CD4-positive, alpha-beta T cell treated with Interleukin-4 for 4 hours (primary cell): ENCODE data around the gene ZNF616.
A peak's percentile ranks its signal among the peaks of the same experiment; 100 is the strongest.
"Not testable (repeated sequence)": the region's sequence is repeated elsewhere in the genome, so short reads cannot be mapped to it uniquely, and the experiment has no call there.

ENCODE experiments used
- DNase-seq: peaks from one replicate; pipeline ENCODE4 v3.0.0-alpha.2; 2020

Gene ZNF616

DNA sequence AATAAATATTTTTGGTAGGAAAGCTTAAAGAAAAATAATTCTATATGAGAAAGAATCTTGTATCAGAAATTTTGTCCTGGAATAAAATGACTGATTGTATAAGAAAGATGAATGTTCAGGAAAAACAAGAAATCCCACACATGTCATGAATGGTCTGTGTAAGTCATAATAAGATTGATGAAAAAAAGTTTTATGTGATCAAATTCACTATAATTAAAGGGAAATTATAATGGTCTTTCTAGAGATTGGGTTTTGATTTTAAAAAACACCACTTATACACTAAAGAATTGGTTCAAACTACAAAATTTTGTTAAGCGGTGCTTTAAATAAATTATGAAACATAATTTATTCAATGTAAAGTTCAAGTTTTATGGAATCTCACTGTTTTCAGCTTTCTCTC lies 37.0 kb downstream of the ZNF616 start:
- no peak for DNase-seq

DNA sequence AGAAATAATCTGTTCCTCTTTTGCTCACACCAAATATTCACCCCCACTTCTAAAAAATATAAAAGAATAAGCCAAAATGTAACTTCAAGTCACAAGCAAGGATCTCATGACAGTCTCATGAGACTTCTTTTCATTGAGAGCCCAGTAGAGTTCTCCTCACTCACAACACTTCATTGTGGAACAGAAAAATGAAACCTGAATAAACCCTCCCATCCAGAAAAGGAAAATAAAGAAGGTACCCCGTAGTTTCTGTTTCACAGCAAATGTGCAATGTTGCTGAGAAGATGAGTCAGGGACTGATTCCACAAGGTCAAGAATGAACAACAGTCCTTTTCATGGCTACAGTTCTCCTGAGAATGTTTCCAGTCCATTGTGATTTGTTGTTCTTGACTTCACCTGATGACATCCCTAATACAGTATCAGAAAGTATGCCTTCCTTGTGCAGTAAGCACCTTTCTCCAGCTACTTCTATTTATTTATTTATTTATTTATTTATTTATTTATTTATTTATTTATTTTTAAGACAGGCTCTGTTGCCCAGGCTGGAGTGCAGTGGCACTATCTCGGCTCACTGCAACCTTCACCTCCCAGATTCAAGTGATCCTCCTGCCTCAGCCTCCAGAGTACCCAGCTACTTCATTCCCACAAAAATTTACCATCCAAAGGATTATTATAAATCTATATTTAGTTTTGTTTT lies 37.7 kb downstream of the ZNF616 start:
- DNase-seq: no peak

GRCh38 chr19:52099497-52100138 lies 40.1 kb downstream of the ZNF616 start:
- DNase-seq: no peak

- DNase-seq: not testable (repeated sequence)
These were observed 43.3 kb downstream of the ZNF616 start for GRCh38 chr19:52096416-52096815.

- peak; percentile 85 for DNase-seq
These were observed 44.3 kb downstream of the ZNF616 start, which contains the start of gene ZNF841 for GRCh38 chr19:52095172-52096014. TSS of gene ZNF841 (minus strand) at chr19:52095765. CDS start at chr19:52084801, 10,964 bp downstream.

DNA sequence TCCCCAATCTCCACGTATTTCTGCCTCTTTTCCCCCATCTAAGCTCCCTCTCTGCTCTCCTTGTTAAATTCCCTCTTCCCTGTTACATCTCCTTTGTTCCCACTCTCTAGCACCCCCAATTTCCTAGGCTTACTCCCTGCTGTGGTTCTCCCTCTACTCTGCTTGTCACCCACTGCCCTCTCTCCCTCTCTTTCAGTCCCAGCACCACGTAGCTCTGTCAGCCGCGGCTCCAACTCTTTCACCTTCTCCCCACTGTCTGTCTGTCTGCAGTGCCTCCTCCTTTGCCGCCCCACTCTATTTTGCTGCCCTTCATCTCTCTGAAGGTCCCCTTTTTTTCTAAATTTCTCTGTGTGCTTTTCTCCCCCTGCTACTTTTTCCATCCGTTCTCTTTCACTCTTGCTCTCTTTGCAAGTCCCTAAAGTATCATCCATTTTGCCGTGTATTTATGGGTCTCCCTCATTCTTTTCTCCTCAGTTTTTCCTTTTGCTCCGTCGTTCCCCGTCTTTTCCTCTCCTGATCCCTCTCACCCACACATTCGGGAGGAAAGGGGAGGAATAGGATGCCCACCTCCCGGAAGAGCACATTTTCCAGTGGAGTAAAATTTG lies 45.1 kb downstream of the ZNF616 start:
- DNase-seq: no peak

DNA sequence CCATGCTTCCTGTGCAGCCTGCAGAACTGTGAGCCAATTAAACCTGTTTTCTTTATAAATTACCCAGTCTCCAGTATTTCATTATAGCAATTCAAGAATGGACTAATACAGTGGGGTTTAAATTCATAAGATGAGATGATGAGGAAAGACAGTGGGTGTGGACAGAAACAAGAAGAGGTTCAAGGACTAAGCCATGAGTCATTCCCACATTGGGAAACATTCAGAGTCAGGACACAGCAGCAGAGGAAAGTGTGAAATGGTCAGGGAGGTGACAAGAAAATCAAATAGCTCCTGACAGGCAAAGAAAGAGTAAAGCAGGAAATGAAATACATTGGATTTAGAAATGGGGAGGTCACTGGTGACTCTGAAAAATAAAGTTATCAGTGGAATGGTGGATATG lies 53.3 kb downstream of the ZNF616 start:
- DNase-seq: no peak

- DNase-seq: no peak
These were observed 69.2 kb downstream of the ZNF616 start for GRCh38 chr19:52070496-52070895.

GRCh38 chr19:52069653-52070052 lies 70.1 kb downstream of the ZNF616 start:
- no peak for DNase-seq

DNA sequence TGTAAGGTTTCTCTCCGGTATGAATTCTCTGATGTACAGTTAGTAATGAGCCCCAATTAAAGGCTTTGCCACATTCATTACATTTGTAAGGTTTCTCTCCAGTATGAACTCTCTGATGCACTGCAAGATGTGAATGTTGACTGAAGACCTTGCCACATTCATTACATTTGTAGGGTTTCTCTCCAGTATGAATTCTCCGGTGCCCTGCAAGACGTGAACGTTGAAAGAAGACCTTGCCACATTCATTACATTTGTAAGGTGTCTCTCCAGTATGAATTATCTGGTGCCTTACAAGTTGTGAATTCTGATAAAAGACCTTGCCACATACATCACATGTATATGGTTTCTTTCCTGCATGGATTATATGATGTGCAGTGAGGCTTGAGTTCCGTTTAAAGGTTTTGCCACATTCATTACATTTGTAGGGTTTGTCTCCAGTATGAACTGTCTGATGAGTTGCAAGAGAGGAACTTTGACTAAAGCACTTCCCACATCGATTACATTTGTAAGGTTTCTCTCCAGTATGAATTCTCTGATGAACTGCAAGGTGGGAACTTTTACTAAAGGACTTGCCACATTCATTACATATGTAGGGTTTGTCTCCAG lies 73.4 kb downstream of the ZNF616 start:
- no peak for DNase-seq

DNA sequence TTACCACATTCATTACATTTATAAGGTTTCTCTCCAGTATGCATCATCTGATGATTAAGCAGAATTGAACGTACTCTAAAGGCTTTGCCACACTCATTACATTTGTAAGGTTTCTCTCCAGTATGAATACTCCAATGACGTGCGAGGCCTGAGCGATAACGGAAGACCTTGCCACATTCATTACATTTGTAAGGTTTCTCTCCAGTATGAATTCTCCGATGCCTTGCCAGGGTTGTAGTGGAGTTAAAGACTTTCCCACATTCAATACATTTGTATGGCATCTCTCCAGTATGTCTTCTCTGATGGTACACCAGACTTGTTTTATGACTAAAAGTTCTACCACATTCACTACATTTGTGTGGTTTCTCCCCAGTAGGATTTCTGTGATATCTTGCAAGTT lies 74.3 kb downstream of the ZNF616 start:
- DNase-seq: no peak
